Stimulated activated CD8-positive, alpha-beta memory T cell treated with anti-CD3 and anti-CD28 coated beads, Interleukin-2, amount 100 ng/mL, for 1 hour (primary cell): Measurements from ENCODE around the gene OR2T6.
"Not testable (repeated sequence)": the region's sequence is repeated elsewhere in the genome, so short reads cannot be mapped to it uniquely, and the experiment has no call there.

Experiments
- DNase-seq, 2 donors: peaks; one replicate each; pipeline ENCODE4 v3.0.0-alpha.2; 2020; ENCODE audit warnings: low read depth in 2 of 2

Gene OR2T6

GRCh38 chr1:248433811-248434415, 58.4 kb downstream of the OR2T6 start:
- DNase-seq, result not testable (repeated sequence)

GRCh38 chr1:248434913-248435312, 59.4 kb downstream of the OR2T6 start:
- DNase-seq, result not testable (repeated sequence)

- DNase-seq, result not testable (repeated sequence)
Observed at GRCh38 chr1:248436303-248436702, 60.8 kb downstream of the OR2T6 start.

- DNase-seq, result not testable (repeated sequence)
Observed at GRCh38 chr1:248438668-248439067, 63.1 kb downstream of the OR2T6 start.

GRCh38 chr1:248439283-248439682, 63.7 kb downstream of the OR2T6 start:
- not testable (repeated sequence) for DNase-seq
